NCI-H128 (cell line): ENCODE measurements around the gene EPAS1.

Source experiments
- DNase-seq: peaks from one replicate; lab custom pipeline; 2025; ENCODE audit not compliant: unreplicated experiment; lab: John Stamatoyannopoulos, UW

EPAS1 gene

DNA sequence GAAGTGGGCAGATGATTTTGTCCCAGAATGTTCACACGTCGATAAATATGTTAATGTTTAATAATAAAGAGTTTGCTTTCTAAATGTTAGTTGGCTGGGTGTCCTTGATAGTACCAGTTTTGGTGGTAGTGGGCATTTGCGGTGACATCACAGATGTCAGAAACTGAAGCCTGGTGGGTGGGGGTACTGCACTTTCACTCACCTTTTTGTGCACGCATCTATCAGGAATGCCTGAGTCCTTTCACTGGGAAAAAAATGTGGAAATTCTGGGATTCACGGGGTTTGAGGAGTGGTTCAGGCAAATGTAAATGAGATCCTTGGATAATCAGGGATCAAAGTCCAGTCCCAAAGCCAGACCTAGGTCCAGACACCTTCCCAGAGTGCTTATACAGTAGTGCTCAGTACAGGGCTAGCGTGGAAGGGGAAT is 3.2 kb downstream of the EPAS1 start:
- DNase-seq, result no peak

- no peak for DNase-seq
Observed at GRCh38 chr2:46302005-46302695, 4.9 kb downstream of the EPAS1 start.

DNA sequence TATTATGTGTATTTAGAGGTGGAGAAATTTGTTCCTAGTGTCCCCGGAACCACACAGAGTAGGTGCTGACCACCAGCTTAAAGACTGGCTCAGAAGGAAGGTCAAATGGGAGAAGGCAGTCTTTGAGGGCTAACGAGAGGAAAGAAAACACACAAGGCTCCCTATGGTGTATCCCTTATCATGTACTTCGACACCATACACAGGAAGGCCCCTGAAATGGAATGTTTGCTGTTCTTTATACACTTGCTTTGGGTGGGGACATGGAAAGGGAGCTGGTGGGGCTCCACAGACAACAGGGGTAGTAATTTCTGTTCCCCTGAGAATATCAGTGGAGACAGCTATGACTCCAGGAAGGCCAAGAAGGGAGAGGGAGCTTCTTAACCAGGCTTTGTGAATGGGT is 6.0 kb downstream of the EPAS1 start:
- DNase-seq, result no peak

DNA sequence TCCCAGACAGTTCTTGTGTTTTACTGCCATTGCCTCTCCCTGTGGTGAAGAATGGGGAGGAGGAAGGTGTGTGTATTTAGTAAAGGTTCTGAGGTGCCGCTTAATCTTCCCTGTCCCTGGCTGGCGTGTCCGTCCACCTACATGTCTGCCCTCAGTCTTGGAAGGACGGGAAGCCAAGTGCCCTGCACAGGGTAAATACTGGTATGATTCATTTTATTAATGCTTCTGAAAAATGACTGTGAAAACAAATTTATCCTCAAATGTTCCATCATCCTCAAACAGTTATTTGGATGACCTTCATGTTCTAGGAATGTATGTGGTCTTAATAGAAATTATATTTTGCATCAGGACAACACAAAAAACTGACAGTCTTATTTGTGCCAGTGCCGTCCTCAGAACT is 6.6 kb downstream of the EPAS1 start:
- no peak for DNase-seq

DNA sequence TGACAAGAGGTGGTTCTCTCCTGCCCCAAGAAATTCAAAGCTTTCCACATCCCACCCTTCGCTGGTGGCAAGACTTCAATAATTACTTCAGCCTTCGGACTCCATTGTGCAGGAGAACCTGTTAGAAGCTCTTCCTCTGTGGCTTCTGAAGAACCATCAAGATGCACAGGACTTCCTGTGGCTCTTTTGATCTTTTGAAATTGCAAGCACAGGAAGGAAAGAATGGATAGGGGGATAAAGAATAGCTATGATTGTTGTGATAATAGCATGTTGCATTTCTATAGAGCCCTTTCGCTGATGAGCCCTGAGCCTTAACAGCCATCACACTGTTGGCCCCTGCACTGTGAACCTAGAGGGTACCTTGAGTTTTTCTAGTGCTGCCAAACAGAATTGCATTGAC is 7.4 kb downstream of the EPAS1 start:
- no peak for DNase-seq

DNA sequence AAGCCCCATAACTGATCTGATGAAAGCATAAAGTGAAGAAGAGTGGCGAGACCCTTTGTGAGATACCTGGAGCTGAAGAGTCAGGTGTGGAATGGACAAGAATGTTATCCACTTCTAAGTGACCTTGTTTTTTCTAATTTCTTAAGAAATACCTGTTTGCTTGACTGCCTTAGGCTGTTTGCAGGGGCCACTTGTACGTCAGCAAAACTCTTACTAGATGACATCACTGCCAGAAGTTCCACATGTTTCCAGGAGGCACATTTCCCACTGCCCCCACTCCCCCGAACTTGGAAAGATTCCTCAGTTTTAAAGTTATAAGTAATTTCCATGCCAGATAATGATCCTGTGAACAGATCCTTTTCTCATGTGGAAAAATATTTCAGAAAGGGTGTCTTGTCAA is 8.0 kb downstream of the EPAS1 start:
- no peak for DNase-seq

- DNase-seq, result no peak
Observed at GRCh38 chr2:46305767-46306166, 8.6 kb downstream of the EPAS1 start.

- no peak for DNase-seq
Observed at GRCh38 chr2:46306330-46306751, 9.1 kb downstream of the EPAS1 start.

- no peak for DNase-seq
Observed at GRCh38 chr2:46306988-46307655, 9.9 kb downstream of the EPAS1 start.

DNA sequence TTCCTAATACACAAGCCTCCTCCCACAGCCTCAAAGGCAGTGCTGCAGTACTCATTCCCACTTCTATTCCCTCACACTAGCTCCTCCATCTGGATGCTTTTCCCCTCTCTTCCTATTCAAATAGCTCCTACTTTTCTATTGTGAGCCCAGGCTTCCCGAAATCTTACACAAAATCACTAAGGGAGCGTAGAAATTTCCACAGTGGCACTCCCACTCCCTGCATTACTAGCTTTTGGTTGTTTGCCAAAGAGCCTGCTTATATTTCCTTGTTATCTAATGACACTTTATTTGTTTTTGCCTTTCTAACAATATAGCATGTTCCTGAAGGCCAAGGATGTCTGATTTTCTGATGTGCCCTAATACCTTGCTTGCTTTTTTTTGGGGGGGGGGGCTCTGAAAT is 10.9 kb downstream of the EPAS1 start:
- DNase-seq, result no peak

GRCh38 chr2:46308629-46309028 is 11.4 kb downstream of the EPAS1 start:
- DNase-seq, result no peak

DNA sequence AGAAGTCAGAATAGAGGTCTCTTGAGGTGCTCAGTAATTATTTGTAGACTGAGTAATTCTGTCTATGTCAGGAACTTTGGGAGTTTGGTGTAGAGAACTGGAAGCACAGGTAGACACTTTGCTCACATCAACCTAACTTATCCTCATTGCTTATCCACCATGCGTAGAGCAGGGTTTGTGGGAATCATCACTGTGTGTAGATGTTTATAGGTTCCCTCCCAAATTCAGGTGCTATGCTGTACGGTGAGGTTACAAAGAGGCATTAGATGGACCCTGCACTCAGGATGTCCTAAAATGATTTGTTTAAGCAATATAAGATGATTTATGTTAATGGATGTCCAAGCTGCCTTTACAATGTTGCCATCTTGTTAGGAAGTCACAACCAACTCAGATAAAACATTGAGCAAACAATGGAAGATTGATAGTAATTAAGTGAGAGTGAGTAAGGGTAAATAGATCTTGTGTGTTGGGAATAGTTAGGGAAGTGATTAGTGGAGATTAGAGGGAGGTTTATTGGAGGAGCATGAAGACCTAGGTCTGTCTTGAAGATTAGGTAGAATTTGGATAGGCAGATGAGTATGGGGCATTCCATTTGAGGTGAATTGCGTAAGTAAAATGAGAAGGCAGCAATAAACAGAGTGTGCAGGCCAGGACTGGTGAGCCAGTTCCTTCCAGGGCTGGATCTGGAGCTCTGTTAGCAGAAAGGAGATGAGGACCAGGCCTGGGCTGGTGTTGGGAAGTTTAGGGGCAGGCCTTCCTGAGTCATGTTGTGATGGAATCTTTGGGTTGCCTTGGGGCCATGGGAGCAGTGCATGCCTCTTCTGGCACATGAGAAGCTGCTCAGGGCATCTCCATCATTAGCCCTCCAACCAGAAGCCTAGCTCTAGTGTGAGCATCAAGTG is 12.1 kb downstream of the EPAS1 start:
- DNase-seq, result no peak

GRCh38 chr2:46310446-46310845 is 13.2 kb downstream of the EPAS1 start:
- no peak for DNase-seq

DNA sequence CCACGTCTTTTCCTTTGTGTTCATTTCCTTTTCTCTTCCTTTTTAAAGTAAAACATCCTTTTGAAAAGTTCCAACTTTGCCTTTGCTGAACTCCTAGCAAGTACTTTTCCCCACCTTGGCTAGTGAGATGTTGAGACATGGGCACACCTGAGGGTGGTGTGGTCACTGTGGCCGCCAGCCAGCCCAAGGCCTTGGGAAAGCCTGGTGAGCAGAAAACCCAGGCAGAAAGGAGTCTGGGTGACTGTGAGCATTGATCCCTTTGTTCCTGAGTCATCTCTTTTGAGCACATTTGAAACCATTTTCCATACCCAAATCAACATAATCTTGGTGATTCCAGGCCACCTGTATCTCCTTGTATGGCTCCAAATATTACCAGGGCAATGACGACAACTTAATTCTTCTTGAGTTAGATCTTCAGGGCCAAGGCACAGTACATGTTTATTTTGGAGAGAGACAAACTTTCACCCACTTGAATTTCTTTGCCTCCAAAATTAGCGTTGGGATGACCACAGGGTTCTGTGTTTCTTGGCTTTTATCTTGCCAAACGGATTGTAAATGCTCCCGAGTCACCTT is 14.5 kb downstream of the EPAS1 start:
- DNase-seq, result no peak

DNA sequence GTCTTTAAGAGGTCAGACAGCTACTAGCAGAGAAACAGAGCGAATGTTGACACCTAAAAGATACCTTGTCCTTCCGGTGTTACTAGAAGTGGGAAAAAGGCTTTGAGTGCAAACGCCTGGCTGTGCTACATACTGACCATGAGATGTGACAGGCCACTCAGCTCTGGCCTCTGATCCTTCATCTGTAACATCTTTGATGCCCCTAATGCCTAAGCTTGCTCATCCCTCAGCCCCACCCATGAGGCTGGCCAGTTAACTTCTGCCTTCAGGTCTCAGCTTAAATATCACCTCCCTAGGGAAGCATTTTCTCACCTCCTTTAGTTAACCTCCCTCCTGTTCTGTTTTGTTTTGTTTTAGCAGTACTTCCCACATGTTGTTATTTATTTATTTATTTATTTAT is 15.9 kb downstream of the EPAS1 start:
- no peak for DNase-seq

GRCh38 chr2:46314065-46314835 is 17.0 kb downstream of the EPAS1 start:
- DNase-seq, result no peak

GRCh38 chr2:46315103-46315890 is 18.1 kb downstream of the EPAS1 start:
- no peak for DNase-seq

GRCh38 chr2:46317094-46317486 is 19.9 kb downstream of the EPAS1 start:
- no peak for DNase-seq

DNA sequence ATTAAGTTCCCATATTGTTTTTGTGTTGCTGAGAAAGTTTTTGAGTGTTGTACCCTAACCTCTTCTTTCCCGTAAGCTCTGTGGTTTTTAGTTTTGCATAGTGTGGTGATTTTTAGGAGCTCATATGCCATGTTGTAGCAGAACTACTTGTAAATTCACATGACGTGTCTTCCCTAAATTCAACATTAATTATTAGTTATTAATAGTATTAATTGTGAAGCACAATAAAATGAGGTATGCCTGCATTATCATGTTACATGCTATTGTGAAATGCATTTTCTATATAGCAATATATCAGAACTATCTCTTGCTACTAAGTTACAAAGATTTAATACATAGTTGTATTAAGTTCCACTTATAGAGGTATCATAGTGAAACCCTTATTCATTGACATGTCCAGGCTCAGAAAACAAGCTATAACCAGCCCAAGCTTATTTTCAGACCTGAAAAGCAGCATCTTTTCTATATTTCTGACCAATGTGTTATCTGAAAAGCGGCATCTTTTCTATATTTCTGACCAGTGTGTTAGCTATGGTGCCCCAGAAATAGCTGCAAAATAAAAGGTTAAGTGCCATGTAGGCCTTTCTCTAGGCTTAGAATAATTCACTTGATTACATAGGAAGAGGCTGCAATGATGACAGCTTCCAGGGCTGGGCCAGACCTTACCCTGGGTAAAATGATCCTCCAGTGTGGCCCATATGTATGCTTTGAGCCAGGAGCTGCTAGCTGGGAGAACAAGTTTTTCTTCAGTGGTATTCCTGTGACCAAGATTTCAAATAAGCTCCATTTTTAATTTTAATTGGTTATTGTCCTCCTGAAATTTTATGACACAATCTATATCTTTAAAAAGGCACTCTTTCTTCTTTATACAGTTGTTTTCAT is 21.6 kb downstream of the EPAS1 start:
- DNase-seq, result no peak
